BJ (cell line): Measurements from ENCODE around the gene FZR1. TPM values are rescaled to one million over a fixed set of nuclear protein-coding genes. Genes with fewer than 3 reads are reported as not detected.
"Not testable (repeated sequence)": the region's sequence is repeated elsewhere in the genome, so short reads cannot be mapped to it uniquely, and the experiment has no call there.

Source experiments
- CTCF ChIA-PET: fragments of 350-600 bp; formaldehyde crosslinking; extraction: SDS; loops from one replicate; lab custom pipeline; 2021; ENCODE audit warnings: antibody characterized with exemption, inconsistent platforms; lab: Yijun Ruan, JAX
- POLR2A ChIA-PET: fragments of 300-600 bp; sonication (Branson Sonifier 250); formaldehyde crosslinking; extraction: SDS; loops from one replicate; lab custom pipeline; 2021; ENCODE audit warnings: antibody characterized with exemption; lab: Charles Lee
- DNase-seq: peaks from one replicate; pipeline ENCODE4 v3.0.0-alpha.2; 2011; ENCODE audit warnings: low read depth
- H3K27me3 ChIP-seq: 2 replicates; pipeline ENCODE4 v1.6.0; 2011; ENCODE audit warnings: low read length; ENCODE audit not compliant: control insufficient read depth, insufficient read depth
- H3K36me3 ChIP-seq: 2 replicates; pipeline ENCODE4 v1.5.1; 2011; ENCODE audit warnings: low read length; ENCODE audit not compliant: control insufficient read depth, insufficient read depth
- H3K4me3 ChIP-seq: 2 replicates; pipeline ENCODE4 v1.5.1; 2011; ENCODE audit warnings: low read depth, mild to moderate bottlenecking, control low read depth, low read length
- polyA plus RNA-seq: library from polyadenylated mRNA; depleted of rRNA; stranded (reverse); fragments of >200 nt; gene quantifications from 2 replicates; pipeline ENCODE4 v1.2.3, GENCODE V29; 2011
- TF ChIP-seq, protein P1 (sequence below): IDR thresholded peaks from 2 replicates; pipeline ENCODE4 v1.5.1; 2011; ENCODE audit warnings: low read depth, mild to moderate bottlenecking, control low read depth, inconsistent platforms, low read length, moderate library complexity; ENCODE audit not compliant: insufficient read depth

FZR1 gene
- polyA plus RNA-seq, 1 experiment: 52.3 TPM

DNA sequence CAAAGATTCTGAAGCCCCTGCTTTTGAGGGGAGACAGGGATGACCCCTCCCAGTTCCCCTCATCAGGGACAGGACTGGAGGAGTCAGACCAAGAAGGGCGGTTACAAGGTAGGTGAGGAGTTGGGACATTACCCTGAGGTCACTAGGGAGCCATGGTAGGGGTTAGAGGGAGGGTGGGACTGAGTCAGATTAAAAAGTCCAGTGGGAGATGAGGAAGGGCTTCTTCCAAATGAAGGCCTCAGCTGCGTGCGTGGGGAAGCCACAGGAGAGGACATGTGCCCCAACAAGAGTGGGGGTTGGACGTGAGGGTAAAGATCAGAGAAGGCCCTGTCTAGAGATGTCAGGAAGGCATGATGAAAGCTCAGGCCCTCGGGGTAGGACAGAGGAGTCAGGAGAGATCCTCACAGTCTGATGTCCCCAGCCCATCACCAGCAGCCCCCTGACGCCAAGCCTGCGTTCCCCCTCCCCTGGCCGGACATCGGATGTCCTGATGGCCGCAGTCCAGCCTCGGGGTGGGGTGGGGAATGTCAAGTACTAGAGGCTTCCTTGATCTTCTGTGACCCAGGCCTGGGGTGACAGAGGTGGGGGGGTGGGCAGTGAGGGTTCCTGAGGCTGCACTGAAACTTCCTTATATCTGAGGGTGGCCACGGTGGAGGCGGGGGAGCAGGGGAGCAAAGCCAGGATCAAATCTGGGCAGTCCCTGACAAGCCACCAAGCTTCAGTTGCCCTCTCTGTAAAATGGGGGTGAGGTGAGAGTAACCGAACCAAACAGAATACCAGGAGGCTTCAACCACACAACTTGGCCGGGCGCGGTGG is 57.8 kb downstream of the FZR1 start:
- TF ChIP-seq, protein P1, sequence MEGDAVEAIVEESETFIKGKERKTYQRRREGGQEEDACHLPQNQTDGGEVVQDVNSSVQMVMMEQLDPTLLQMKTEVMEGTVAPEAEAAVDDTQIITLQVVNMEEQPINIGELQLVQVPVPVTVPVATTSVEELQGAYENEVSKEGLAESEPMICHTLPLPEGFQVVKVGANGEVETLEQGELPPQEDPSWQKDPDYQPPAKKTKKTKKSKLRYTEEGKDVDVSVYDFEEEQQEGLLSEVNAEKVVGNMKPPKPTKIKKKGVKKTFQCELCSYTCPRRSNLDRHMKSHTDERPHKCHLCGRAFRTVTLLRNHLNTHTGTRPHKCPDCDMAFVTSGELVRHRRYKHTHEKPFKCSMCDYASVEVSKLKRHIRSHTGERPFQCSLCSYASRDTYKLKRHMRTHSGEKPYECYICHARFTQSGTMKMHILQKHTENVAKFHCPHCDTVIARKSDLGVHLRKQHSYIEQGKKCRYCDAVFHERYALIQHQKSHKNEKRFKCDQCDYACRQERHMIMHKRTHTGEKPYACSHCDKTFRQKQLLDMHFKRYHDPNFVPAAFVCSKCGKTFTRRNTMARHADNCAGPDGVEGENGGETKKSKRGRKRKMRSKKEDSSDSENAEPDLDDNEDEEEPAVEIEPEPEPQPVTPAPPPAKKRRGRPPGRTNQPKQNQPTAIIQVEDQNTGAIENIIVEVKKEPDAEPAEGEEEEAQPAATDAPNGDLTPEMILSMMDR: no peak
- no peaks in the 10 kb centered on the region for H3K27me3 ChIP-seq
- H3K4me3 ChIP-seq: no peak overlapping the region
- H3K36me3 ChIP-seq: no peaks in the 10 kb centered on the region
- DNase-seq: no peak
- ChIA-PET CTCF (interaction anchor here (1.0 to 1.2 kb wide), 2 partner anchors 9 to 34 kb away, joined by 3 read pairs; no protein-coding TSS in a partner anchor), POLR2A (no interaction called here)

DNA sequence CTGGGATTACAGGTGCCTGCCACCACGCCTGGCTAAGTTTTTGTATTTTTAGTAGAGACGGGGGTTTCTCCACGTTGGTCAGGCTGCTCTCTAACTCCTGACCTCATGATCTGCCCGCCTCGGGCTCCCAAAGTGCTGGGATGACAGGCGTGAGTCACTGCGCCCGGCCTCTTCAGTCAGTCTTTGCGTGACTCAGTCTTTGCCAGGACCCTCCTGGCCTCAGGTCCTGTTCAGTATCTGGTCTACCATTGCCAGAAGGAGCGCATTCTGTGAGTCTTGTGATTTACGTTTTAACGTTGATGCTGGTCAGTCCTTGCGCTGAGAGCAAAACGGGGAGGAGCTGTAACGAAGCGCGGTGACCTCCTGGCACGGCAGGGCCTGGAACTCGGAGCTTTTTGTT is 59.0 kb downstream of the FZR1 start:
- POLR2A ChIA-PET: no interaction called here
- no peaks in the 10 kb centered on the region for H3K36me3 ChIP-seq
- CTCF ChIA-PET: interaction anchor here (1.2 kb wide), 1 partner anchor 11 kb away, joined by 3 read pairs; no protein-coding TSS in a partner anchor
- no peak for DNase-seq
- H3K4me3 ChIP-seq: no peak overlapping the region
- no peaks in the 10 kb centered on the region for H3K27me3 ChIP-seq
- TF ChIP-seq, protein P1: no peak

DNA sequence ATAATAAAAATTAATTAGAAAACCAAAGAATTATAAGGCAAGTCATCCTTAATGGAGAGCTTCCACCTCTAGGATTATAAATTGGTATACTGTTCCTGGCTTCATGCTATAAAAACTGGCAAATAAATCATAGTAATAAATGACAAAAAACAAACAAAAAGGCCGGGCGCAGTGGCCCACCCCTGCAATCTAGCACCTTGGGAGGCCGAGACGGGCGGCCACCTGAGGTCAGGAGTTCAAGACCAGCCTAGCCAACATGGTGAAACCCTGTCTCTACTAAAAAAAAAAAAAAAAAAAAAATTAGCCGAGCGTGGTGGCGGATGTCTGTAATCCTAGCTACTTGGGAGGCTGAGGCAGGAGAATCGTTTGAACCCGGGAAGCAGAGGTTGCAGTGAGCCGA is 63.9 kb downstream of the FZR1 start:
- CTCF ChIA-PET: interaction anchor here (1.4 kb wide), 1 partner anchor 25 kb away, joined by 3 read pairs; no protein-coding TSS in a partner anchor
- DNase-seq, POLR2A ChIA-PET, H3K4me3 ChIP-seq, H3K36me3 ChIP-seq, H3K27me3 ChIP-seq: not testable (repeated sequence)

DNA sequence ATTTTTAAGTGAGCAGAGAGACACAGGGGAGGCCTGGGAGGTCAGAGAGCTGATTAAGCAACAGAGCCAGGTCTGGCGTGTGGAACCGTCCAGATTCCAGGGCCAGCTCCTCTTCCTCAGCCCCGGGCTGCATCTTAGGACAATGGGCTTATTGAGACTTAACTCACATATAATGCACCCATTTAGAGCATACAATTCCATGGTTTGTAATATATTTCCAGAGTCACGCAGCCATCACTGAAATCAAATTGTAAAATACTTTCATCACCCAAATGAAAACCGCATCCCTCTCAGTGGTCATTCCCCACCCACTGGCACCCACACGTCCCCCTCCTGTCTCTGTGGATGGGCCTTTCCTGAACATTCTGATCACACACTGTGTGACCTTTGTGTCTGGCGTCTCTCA is 64.5 kb downstream of the FZR1 start:
- DNase-seq: no peak
- TF ChIP-seq, protein P1: no peak
- no peak overlapping the region for H3K4me3 ChIP-seq
- ChIA-PET POLR2A (no interaction called here), CTCF (interaction anchor here (1.4 kb wide), 1 partner anchor 25 kb away, joined by 3 read pairs; no protein-coding TSS in a partner anchor)
- H3K27me3 ChIP-seq: no peaks in the 10 kb centered on the region
- peaks cover 4% of the 10 kb centered on the region; the same call in 1 of the 2 replicates for H3K36me3 ChIP-seq

DNA sequence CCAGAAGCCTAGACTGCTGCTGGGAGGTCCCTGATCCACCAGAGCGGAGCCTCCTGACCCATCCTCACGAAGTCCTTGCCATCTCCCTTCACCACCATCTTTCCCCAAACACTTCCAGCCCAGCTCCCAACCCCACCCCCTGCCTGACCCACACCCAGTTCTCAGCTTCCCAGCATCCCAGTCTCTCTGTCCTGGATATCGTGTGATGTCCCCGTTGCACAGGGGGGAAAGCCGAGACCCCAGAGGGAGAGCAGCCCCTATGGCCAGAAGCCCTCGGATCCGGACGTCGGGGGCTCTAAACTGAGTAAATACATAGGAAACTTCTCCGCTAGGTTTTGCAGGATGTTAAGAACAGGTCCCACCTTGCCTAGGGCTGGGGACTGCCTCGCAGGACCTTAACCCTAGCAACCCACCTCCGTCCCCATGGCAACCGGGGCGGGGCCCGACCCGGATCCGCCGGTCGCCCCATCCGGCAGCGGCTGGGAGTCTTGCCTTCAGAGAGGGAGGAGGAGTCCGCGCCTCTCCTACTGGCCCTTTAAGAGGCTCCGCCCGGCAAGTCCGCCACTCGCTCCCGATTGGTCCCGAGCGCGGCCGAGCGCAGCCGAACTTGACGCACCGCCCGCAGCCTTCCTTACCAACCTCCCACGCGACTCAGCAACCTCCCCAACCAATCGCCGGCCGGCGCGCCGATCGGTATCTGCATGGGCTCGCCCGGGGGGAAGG is 66.2 kb downstream of the FZR1 start:
- TF ChIP-seq, protein P1: no peak
- peak overlapping the region; percentile 57 for H3K4me3 ChIP-seq
- H3K36me3 ChIP-seq: peaks cover 5% of the 10 kb centered on the region
- ChIA-PET POLR2A (no interaction called here), CTCF (interaction anchor here (0.6 kb wide), 1 partner anchor 544 kb away, joined by 3 read pairs; no protein-coding TSS in a partner anchor)
- DNase-seq: peak; percentile 99
- H3K27me3 ChIP-seq: no peaks in the 10 kb centered on the region
